AG04449 (cell line): ENCODE results near the gene ZNF44.

Experiments used
- CTCF ChIA-PET: fragments of 350-600 bp; formaldehyde crosslinking; extraction: SDS; loops from one replicate; lab custom pipeline; 2021; ENCODE audit warnings: antibody characterized with exemption; lab: Yijun Ruan, JAX
- POLR2A ChIA-PET: fragments of 400-600, 350-600 bp; formaldehyde crosslinking; extraction: SDS; loops from one replicate; lab custom pipeline; 2020; ENCODE audit warnings: antibody characterized with exemption, inconsistent platforms; lab: Yijun Ruan, JAX
- DNase-seq: peaks from one replicate; pipeline ENCODE4 v3.0.0-alpha.2; 2010; ENCODE audit warnings: low read depth, low spot score
- H3K4me3 ChIP-seq: 2 replicates; pipeline ENCODE4 v1.5.1; 2011; ENCODE audit warnings: low read depth, mild to moderate bottlenecking, control low read depth, low read length
- CTCF ChIP-seq: IDR thresholded peaks from one replicate; pipeline ENCODE4 v1.5.1; 2011; ENCODE audit warnings: mild to moderate bottlenecking, moderate library complexity, low read length, control low read depth, inconsistent platforms; ENCODE audit not compliant: insufficient read depth; ENCODE audit errors: missing control alignments

Gene ZNF44

GRCh38 chr19:12284631-12285030, 10.1 kb downstream of the ZNF44 start:
- no peak for TF ChIP-seq CTCF
- DNase-seq, result no peak
- H3K4me3 ChIP-seq, result no peak overlapping the region
- ChIA-PET POLR2A (no interaction called here), CTCF (no interaction called here)

GRCh38 chr19:12284226-12284625, 10.5 kb downstream of the ZNF44 start:
- ChIA-PET CTCF (no interaction called here), POLR2A (no interaction called here)
- TF ChIP-seq CTCF, result no peak
- DNase-seq, result no peak
- no peak overlapping the region for H3K4me3 ChIP-seq

DNA sequence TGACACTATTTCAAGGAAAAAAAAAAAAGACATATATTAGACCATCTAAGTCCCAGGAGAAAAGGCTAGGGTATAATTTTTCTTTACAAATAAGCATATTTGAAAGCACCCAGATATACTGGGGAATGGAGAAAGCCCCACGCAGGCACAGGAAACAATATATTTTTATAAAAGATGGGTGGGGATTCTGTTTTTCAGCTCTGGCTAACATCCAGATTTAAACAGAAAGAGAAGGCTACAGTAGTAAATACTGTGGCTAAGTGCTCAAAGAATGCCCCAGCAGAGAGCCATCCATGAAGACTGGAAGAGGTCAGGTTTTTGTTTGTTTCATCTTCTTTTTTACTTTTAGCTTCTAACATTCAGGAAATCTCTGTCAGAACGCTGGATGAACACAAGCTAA, 16.0 kb downstream of the ZNF44 start:
- ChIA-PET CTCF (no interaction called here), POLR2A (no interaction called here)
- no peak for DNase-seq
- TF ChIP-seq CTCF, result no peak
- H3K4me3 ChIP-seq, result no peak overlapping the region

DNA sequence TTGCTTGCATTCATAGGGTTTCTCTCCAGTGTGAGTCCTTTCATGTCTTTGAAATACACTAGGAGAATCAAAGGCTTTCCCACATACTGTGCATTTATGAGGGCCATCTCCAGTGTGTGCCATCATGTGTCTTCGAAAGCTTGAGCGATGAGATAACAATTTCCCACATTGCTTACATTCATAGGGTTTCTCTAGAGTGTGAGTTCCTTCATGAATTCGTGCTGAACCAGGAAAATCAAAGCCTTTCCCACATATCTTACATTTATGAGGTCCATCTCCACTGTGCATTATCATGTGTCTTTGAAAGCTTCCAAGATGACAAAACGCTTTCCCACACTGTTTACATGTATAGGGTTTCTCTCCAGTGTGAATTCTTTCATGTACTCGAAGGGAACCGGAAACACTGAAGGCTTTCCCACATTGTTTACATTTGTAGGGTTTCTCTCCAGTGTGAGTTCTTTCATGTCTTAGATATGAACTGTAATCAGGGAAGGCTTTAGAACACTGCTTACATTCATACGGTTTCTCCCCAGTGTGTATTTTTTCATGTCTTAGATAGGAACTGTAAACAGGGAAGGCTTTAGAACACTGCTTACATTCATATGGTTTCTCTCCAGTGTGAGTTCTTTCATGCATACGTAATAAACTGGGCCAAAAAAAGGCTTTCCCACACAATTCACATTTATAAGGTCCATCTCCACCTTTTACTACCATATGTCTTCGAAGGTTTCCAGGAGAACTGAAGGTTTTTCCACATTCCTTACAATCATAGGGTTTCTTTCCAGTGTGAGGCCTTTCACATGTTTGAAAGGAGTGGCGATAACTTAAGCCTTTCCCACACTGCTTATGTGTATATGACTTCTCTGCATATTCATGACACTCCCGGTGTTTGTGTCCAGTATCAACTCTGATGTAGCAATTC, 21.4 kb downstream of the ZNF44 start:
- TF ChIP-seq CTCF, result no peak
- ChIA-PET POLR2A (no interaction called here), CTCF (no interaction called here)
- H3K4me3 ChIP-seq, result no peak overlapping the region
- no peak for DNase-seq

DNA sequence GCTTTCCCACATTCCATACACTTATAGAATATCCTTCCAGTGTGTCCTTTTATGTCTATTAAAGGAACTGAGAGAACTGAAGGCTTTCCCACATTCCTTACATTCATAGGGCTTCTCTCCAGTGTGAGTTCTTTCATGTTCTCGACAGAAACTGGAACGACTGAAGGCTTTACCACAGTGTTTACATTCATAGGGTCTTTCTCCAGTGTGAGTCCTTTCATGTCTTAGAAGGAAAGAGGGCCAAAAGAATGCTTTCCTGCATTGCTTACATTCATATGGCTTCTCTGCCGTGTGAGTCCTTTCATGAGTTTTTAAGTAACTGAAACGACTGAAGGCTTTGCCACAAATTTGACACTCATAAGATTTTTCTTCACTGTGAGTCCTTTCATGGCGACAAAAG, 22.3 kb downstream of the ZNF44 start:
- POLR2A ChIA-PET, result no interaction called here
- no peak overlapping the region for H3K4me3 ChIP-seq
- CTCF ChIA-PET, result no interaction called here
- no peak for DNase-seq
- no peak for TF ChIP-seq CTCF

GRCh38 chr19:12270854-12271253, 23.8 kb downstream of the ZNF44 start:
- ChIA-PET CTCF (no interaction called here), POLR2A (no interaction called here)
- no peak for DNase-seq
- no peak for TF ChIP-seq CTCF
- no peak overlapping the region for H3K4me3 ChIP-seq
